ENCODE data around the gene DTNBP1.
A peak's percentile ranks its signal among the peaks of the same experiment; 100 is the strongest.
"Not testable (repeated sequence)": the region's sequence is repeated elsewhere in the genome, so short reads cannot be mapped to it uniquely, and the experiment has no call there.

The DTNBP1 gene

DNA sequence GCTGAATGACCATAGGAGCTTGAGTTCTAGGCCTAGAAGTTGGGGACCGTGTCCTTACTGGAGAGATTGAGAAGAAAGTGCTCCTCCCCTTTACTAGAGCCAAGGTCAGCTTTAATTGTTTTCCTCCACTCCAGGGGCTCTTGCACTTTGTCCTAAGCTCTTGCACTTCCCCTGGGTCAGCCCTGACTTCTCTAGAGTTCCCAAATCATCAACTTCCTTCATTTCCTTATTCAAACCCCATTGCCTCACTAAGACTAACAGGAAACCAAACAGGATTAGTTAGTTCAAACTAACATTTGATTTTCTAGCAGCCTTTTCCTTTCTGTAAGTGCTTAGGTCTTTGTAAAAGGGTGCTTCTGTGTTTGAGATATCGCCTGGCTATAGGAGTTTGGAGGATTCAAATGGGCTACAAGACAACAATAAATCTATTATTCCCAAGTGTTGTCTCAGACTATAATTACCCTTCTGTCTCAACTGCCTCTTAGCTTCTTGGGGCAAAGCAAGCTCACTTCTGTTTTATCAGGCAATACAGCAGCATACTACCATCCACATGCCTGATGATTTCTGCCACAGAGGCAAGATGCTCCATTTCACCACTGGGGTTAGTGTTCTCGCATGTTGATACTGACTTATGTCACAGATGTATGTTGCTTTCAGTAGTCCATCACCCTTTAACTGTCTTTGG is 12.8 kb upstream of the DTNBP1 start:
- no peak overlapping the region for H3K27ac Mint-ChIP-seq
- H3K36me3 Mint-ChIP-seq: no peaks in the 10 kb centered on the region
- no peak overlapping the region for H3K4me3 Mint-ChIP-seq
- no peaks in the 10 kb centered on the region for H3K9me3 Mint-ChIP-seq
- DNase-seq (ENCODE audit: low spot score in 2 of 2) (no peak), ATAC-seq (no peak)
- H3K4me1 Mint-ChIP-seq: no peaks in the 10 kb centered on the region

DNA sequence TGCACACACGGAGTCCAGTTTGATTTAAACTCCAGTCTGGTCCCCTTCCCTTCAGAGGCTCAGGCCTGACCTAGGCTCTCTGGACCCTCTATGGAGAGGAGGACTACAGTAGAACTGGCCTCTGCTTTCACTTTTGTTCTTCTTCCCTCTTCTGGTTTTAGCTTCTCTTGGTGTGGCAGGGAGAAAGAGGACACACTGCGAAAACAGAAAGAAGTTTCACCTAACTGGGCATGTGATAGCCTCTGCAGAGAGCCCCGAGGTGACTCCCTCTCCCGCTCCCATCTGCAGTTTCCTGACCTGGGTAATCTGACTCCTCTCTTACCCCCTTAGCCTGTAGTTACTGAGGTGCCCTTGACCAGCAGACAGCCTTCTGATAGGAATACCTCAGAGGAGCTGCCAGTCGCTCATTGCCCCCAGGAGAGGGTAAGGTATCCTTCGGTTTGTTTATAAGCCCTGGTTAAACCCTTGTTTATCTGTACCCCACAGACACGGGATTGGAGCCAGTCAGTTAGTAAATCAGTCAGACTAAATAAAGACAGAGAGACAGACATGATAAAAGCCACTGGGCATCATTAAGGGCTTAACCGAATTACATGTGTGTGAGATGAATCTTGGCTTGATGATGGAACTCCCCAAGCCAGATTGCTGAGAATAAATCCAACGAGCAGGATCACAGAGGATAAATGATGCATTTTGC is 12.0 kb upstream of the DTNBP1 start:
- no peak for DNase-seq (ENCODE audit: low spot score in 2 of 2)
- Mint-ChIP-seq H3K9me3 (no peaks in the 10 kb centered on the region), H3K4me3 (no peak overlapping the region), H3K4me1 (no peaks in the 10 kb centered on the region), H3K36me3 (no peaks in the 10 kb centered on the region), H3K27ac (no peak overlapping the region)
- ATAC-seq: no peak

DNA sequence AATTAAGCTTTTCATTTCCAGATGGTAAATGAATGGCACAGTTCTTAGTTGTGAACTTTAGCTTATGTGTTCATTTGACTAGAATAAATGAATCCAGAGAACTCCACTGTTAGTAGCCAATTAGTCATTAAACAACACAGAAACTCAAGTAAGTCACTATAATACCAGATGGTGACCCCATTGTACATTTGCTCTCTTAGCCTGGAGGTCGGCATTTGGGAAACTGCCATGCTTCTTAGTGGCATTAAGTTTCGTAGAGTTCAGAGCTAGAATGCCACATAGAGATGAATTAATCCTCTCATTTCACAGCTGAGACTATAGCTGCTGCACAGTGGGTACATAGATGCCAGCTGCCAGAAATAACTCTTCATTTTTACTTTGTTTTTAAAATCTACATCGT is 10.8 kb upstream of the DTNBP1 start:
- no peak for ATAC-seq
- DNase-seq (ENCODE audit: low spot score in 2 of 2): no peak
- no peaks in the 10 kb centered on the region for H3K4me1 Mint-ChIP-seq
- H3K4me3 Mint-ChIP-seq: no peak overlapping the region
- no peaks in the 10 kb centered on the region for H3K9me3 Mint-ChIP-seq
- H3K36me3 Mint-ChIP-seq: no peaks in the 10 kb centered on the region
- no peak overlapping the region for H3K27ac Mint-ChIP-seq

DNA sequence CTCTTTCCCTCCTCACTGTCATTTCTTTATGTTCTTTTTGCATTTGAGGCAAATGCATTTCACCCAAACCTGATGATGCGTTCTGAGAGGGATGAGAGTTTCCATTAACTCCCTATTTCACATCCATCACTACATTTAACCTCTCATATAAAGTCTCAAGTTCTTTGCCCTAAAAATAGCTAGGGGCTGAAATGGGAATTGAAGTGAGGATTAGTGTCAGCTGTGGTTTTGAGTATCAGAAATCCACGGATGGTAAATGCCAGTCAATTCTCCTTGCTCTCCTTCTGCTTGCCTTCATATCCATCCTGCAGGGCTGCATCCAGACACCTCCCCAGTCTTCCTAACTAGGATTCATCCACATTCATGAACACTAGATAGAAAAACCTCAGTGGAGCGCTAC is 10.0 kb upstream of the DTNBP1 start:
- H3K9me3 Mint-ChIP-seq: no peaks in the 10 kb centered on the region
- H3K27ac Mint-ChIP-seq: no peak overlapping the region
- no peaks in the 10 kb centered on the region for H3K4me1 Mint-ChIP-seq
- no peak overlapping the region for H3K4me3 Mint-ChIP-seq
- H3K36me3 Mint-ChIP-seq: no peaks in the 10 kb centered on the region
- ATAC-seq (no peak), DNase-seq (ENCODE audit: low spot score in 2 of 2) (no peak)

DNA sequence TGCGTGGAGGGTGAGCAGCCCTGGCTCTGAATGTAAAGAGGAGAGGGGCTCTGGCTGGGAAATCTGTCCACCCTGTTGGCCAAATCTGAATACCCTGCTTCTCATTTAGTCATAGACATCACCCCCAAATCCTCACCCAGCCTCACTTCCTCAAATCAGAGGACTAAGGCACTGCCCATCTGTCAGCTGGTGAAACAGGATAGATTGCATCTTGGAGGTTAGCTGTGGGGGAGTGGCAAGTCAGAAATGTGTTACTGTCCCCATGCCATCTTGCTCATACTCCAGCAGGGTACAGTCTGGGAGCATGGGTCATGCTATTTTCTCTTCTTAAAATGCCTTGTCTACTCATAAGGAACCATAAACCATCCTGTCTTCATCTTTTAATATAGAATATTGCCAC is 9.5 kb upstream of the DTNBP1 start:
- ATAC-seq: no peak
- no peak for DNase-seq (ENCODE audit: low spot score in 2 of 2)

DNA sequence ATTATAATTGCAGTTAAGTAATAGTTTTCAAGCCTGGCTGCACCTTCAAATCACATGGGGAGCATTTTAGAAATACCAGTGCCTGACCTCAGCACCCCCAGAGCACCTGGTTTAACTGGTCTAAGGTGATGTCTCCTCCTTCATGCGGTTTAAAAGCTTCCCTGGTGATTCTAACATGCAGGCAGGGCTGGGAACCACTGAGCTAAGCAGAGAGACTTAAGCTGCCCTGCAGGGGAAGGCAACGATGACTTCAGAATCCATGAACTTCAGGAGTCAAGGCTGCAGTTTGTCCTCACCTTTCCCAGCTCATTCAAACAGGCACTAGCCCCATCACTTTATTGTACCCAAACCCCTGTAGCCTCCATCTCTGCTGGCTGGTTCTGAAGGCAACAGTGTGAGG is 6.1 kb upstream of the DTNBP1 start:
- Mint-ChIP-seq H3K4me1 (peaks cover 3% of the 10 kb centered on the region), H3K4me3 (no peak overlapping the region), H3K27ac (no peak overlapping the region), H3K9me3 (no peaks in the 10 kb centered on the region), H3K36me3 (no peaks in the 10 kb centered on the region)
- ATAC-seq (no peak), DNase-seq (ENCODE audit: low spot score in 2 of 2) (no peak)

More for the DNA sequence above, 9.5 kb upstream of the DTNBP1 start:
- H3K36me3 Mint-ChIP-seq: no peaks in the 10 kb centered on the region
- H3K4me1 Mint-ChIP-seq: no peaks in the 10 kb centered on the region
- H3K9me3 Mint-ChIP-seq: no peaks in the 10 kb centered on the region
- no peak overlapping the region for H3K27ac Mint-ChIP-seq
- H3K4me3 Mint-ChIP-seq: no peak overlapping the region

DNA sequence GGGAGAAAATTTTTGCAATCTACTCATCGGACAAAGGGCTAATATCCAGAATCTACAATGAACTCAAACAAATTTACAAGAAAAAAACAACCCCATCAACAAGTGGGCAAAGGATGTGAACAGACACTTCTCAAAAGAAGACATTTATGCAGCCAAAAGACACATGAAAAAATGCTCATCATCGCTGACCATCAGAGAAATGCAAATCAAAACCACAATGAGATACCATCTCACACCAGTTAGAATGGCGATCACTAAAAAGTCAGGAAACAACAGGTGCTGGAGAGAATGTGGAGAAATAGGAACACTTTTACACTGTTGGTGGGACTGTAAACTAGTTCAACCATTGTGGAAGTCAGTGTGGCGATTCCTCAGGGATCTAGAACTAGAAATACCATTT is 4.1 kb upstream of the DTNBP1 start:
- DNase-seq (ENCODE audit: low spot score in 2 of 2); H3K27ac Mint-ChIP-seq; H3K4me3 Mint-ChIP-seq; ATAC-seq; H3K9me3 Mint-ChIP-seq: not testable (repeated sequence)
- Mint-ChIP-seq H3K36me3 (peaks cover 10% of the 10 kb centered on the region), H3K4me1 (peaks cover 12% of the 10 kb centered on the region)

DNA sequence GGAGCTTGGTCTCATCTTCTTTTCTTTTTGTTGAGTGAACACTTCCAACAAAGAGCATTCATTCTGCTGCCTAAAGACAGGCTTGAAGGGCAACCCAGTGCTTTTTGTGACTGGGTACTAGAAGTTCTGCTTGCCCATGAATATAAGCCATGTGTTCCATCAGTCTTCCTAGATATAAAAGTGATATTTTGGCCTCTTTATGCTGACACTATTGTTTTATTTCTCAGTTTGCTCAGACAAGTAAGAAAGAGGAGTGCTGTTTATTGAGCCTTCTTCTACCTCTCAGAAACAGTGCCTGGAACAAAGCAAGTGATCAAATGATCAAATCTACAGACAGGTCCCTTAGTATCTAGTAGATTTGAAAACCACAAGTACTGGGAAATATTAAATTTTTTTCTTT is 2.4 kb upstream of the DTNBP1 start:
- peaks cover 12% of the 10 kb centered on the region for H3K36me3 Mint-ChIP-seq
- no peak for ATAC-seq
- peaks cover 3% of the 10 kb centered on the region for H3K9me3 Mint-ChIP-seq
- H3K27ac Mint-ChIP-seq: no peak overlapping the region
- DNase-seq (ENCODE audit: low spot score in 2 of 2): no peak
- peaks cover 12% of the 10 kb centered on the region for H3K4me1 Mint-ChIP-seq
- no peak overlapping the region for H3K4me3 Mint-ChIP-seq

DNA sequence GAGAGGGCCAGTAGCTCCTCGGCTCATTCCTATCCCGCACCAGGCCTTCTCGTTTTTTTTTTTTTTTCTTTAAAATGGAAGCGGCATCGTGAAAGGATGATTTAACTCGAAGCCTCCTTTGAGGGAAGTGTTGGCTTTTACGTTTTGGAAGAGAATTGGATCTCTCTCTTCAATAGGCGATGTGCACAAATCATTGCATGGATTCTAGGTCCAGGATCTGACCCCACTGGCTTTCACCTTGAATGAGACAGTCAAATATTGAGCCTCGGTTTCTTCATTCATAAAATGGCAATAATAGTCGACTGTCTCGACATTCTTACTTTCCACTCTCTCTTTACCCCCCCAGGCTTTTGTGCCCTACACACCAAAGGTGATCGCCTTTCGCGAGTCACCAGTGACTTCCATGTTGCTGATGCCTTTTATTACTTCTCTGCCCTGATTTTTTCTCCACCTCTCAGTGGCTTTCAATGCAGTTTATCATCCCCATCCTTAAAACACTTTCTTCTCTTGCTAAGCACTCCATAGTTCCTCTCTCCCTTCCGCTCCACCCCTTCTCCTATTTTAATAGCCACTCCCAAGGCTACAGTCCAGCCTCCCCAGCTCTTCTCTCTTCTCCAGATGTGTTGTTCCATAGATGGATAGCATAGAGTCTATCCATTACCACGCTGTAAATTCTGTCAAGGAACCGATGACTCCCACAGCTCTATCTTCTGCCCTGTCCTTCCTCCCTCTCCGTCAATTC is 473 bp upstream of the DTNBP1 start:
- DNase-seq (ENCODE audit: low spot score in 2 of 2): no peak
- no peak for ATAC-seq
- peaks cover 3% of the 10 kb centered on the region for H3K9me3 Mint-ChIP-seq
- peak overlapping the region; percentile 54 for H3K4me3 Mint-ChIP-seq
- peak overlapping the region; percentile 26 for H3K27ac Mint-ChIP-seq
- peaks cover 22% of the 10 kb centered on the region for H3K4me1 Mint-ChIP-seq
- peaks cover 12% of the 10 kb centered on the region for H3K36me3 Mint-ChIP-seq

DNA sequence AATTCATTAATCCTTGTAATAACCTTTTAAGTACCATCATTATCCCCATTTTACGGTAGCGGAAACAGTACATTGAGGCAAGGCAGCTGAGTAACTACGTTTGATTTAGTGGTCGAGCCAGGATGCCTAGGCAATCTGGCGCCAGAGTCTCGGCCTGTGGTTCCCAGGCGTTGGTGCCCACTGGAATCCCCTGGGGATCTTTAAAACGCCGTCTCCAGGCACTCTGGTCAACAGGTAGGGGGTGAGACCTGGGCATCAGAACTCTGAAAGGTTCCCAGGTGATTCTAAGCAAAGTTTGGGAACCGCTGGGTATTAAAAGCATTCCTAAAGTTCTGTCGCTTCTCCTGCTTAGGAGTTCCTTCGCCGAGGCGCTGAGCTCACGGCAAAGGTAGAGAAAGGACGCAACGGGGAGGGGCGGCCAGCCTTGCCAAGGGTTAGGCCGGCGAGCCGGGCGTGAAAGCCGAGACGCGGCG is 939 bp downstream of the DTNBP1 start:
- Mint-ChIP-seq H3K4me3 (peak overlapping the region; percentile 54), H3K4me1 (peaks cover 36% of the 10 kb centered on the region), H3K27ac (no peak overlapping the region), H3K36me3 (peaks cover 12% of the 10 kb centered on the region), H3K9me3 (peaks cover 3% of the 10 kb centered on the region)
- DNase-seq (ENCODE audit: low spot score in 2 of 2): no peak
- ATAC-seq: no peak

DNA sequence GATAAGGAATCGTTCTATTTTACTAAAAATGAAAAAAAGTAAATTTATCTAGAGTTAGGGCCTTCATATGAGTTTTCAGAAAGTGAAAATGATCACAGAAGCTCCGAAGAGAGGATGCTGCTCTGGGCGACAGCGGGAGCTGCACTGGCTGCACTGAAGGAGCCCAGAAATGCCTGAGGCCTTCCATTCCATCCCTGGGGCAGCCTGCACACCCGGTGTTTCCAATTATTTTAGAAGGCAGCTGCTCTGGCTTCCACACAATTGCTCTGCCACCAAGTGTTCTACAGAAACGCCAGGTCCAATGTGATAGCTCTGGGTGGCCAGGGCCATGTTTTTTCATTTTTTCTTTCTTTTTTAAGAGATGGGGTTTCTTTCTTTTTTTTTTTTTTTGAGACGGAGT is 3.6 kb downstream of the DTNBP1 start:
- H3K4me1 Mint-ChIP-seq: peaks cover 36% of the 10 kb centered on the region
- no peak for ATAC-seq
- H3K4me3 Mint-ChIP-seq: no peak overlapping the region
- H3K9me3 Mint-ChIP-seq: peaks cover 3% of the 10 kb centered on the region
- DNase-seq (ENCODE audit: low spot score in 2 of 2): no peak
- H3K27ac Mint-ChIP-seq: no peak overlapping the region
- H3K36me3 Mint-ChIP-seq: peaks cover 12% of the 10 kb centered on the region

DNA sequence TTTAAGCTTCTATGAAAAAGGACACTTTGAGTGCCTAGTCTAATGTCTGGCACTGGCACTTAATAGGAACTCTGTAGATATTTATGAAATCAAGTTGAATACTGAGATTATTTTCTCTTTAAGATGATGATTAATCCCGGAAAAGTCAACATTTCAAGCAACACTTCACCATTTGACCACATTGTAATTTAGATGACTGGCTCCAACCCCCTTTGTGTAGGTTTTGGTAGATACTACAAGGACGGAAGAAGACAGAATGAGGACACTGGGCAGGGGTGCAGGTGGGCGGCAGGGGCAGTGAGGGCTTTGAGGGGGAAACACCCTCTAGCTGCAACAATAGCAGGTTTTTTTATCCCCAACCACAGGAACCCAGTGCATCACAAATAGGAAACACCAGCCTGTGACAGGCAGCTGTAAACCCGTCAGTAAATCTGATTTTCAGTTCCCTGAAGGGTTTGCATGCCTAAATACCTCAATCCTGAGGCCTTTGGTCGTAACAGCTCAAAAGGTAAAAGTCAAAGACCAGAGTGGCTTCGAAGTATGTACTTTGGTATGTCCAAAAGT is 4.6 kb downstream of the DTNBP1 start:
- Mint-ChIP-seq H3K27ac (no peak overlapping the region), H3K9me3 (no peaks in the 10 kb centered on the region), H3K36me3 (peaks cover 5% of the 10 kb centered on the region), H3K4me3 (no peak overlapping the region), H3K4me1 (peaks cover 33% of the 10 kb centered on the region)
- no peak for ATAC-seq
- DNase-seq (ENCODE audit: low spot score in 2 of 2): no peak

DNA sequence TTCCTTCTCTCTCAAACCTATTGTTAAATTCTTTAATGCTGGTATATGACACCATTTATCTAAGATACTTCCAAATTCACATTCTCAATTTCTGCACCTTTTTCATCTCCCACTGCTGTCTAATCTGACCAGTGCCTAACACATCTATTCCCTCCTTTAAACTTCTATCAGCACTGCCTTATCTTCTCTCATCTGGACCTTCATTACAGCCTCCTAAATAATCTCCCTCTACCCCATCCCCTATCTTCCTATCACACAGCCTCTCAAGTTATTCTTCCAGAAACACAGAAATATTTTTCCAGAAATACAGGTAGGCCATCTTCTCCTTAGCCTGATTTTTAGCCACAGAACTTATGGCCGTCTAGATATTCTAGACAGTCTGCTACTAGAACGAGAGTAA is 5.5 kb downstream of the DTNBP1 start:
- Mint-ChIP-seq H3K9me3 (no peaks in the 10 kb centered on the region), H3K27ac (no peak overlapping the region), H3K4me1 (peaks cover 35% of the 10 kb centered on the region), H3K4me3 (no peak overlapping the region), H3K36me3 (peaks cover 5% of the 10 kb centered on the region)
- DNase-seq (ENCODE audit: low spot score in 2 of 2) (no peak), ATAC-seq (no peak)

DNA sequence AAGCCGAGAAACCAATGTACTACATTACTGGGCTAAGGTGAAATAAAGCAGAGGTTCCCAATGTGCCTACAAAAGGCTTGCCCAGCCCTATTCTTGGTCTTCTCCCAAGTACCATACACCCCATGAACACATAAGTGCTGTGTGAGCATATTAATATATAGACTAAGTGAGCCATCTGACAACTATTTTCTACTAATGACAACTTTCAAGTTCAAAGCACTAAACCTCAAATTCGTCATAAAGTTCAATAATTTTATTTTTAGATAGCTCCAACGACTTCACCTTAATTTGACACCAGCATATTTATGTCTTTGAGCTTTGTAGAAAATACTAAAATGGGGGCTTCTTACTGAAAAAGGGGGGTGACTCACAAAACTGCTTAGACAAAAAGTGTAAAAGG is 6.7 kb downstream of the DTNBP1 start:
- no peak overlapping the region for H3K27ac Mint-ChIP-seq

DNA sequence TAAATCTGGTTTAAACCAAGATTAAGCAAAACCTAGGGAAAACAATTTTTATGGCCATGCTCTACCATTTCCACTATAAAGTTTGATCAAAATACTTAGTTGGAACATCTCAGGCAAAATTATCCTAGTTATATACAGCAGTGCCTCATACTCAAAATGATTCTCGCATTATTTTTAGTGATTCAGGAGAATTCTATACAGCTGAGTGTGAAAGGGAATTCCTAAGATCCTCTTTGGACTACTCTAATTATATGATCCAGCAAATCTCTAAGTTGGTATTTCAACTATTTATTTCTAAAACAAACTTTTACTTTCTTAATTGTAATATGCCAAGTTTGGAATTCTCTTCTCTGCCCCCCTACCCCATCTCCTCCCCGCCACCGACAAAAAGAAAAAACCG is 8.6 kb downstream of the DTNBP1 start:
- H3K4me1 Mint-ChIP-seq: peaks cover 34% of the 10 kb centered on the region
- ATAC-seq (no peak), DNase-seq (ENCODE audit: low spot score in 2 of 2) (no peak)
- H3K4me3 Mint-ChIP-seq: no peak overlapping the region
- H3K27ac Mint-ChIP-seq: no peak overlapping the region
- peaks cover 21% of the 10 kb centered on the region for H3K36me3 Mint-ChIP-seq
- no peaks in the 10 kb centered on the region for H3K9me3 Mint-ChIP-seq

More for the DNA sequence above, 6.7 kb downstream of the DTNBP1 start:
- peaks cover 35% of the 10 kb centered on the region for H3K4me1 Mint-ChIP-seq
- no peak for ATAC-seq
- no peaks in the 10 kb centered on the region for H3K9me3 Mint-ChIP-seq
- no peak for DNase-seq (ENCODE audit: low spot score in 2 of 2)
- H3K36me3 Mint-ChIP-seq: peaks cover 8% of the 10 kb centered on the region
- H3K4me3 Mint-ChIP-seq: no peak overlapping the region
